ENCODE measurements around the gene PTPRM. TPM values are rescaled to one million over a fixed set of nuclear protein-coding genes. Genes with fewer than 3 reads are reported as not detected.
"Not testable (repeated sequence)": the region's sequence is repeated elsewhere in the genome, so short reads cannot be mapped to it uniquely, and the experiment has no call there.

The PTPRM gene
- total RNA-seq, 1 experiment from 2014 or later = 11.1 TPM

- no peak for TF ChIP-seq ZNF317 (CRISPR knock-in tag; IDR thresholded peaks at IDR 0.05; ENCODE audit: borderline replicate concordance, low read depth)
- no peak for TF ChIP-seq OVOL2 (CRISPR knock-in tag; IDR thresholded peaks at IDR 0.05; ENCODE audit: borderline replicate concordance)
Measured at GRCh38 chr18:8052237-8052701, 485.2 kb downstream of the PTPRM start (continued).

GRCh38 chr18:8056723-8057122 lies 489.6 kb downstream of the PTPRM start:
- no peak for TF ChIP-seq IRF2 (CRISPR knock-in tag; IDR thresholded peaks at IDR 0.05; ENCODE audit: borderline replicate concordance, low read depth)
- no peak for TF ChIP-seq CBFB (CRISPR knock-in tag; IDR thresholded peaks at IDR 0.05; ENCODE audit: low read depth)
- no peak for TF ChIP-seq SMAD3 (CRISPR knock-in tag; IDR thresholded peaks at IDR 0.05; ENCODE audit: borderline replicate concordance)
- no peak for TF ChIP-seq ZNF671 (CRISPR knock-in tag; IDR thresholded peaks at IDR 0.05)
- TF ChIP-seq ZBTB43 (CRISPR knock-in tag; IDR thresholded peaks at IDR 0.05) = no peak
- TF ChIP-seq ESRRA (CRISPR knock-in tag; IDR thresholded peaks at IDR 0.05; ENCODE audit: borderline replicate concordance) = no peak
- no peak for TF ChIP-seq RORB (CRISPR knock-in tag; IDR thresholded peaks at IDR 0.05)
- no peak for TF ChIP-seq TEAD4 (CRISPR knock-in tag; IDR thresholded peaks at IDR 0.05)
- TF ChIP-seq ZMAT4 (CRISPR knock-in tag; IDR thresholded peaks at IDR 0.05) = no peak
- TF ChIP-seq TEAD1 (CRISPR knock-in tag; IDR thresholded peaks at IDR 0.05) = no peak
- no peak for TF ChIP-seq USF1 (CRISPR knock-in tag; IDR thresholded peaks at IDR 0.05)
- TF ChIP-seq ZNF219 (CRISPR knock-in tag; IDR thresholded peaks at IDR 0.05; ENCODE audit: borderline replicate concordance) = no peak
- no peak for TF ChIP-seq FOXP4 (CRISPR knock-in tag; IDR thresholded peaks at IDR 0.05)
- TF ChIP-seq NFE2L1 (CRISPR knock-in tag; IDR thresholded peaks at IDR 0.05) = no peak
- no peak for TF ChIP-seq PREB (CRISPR knock-in tag; IDR thresholded peaks at IDR 0.05; ENCODE audit: borderline replicate concordance)
- POLR2A ChIA-PET = no interaction called here
- no peak for DNase-seq (ENCODE audit: low spot score)
- Mint-ChIP-seq H3K4me1 (peaks cover 11% of the 10 kb centered on the region), H3K27me3 (ENCODE audit: low read depth) (no peaks in the 10 kb centered on the region), H3K9me3 (no peaks in the 10 kb centered on the region), H3K36me3 (no peaks in the 10 kb centered on the region), H3K4me3 (no peak overlapping the region), H3K27ac (no peak overlapping the region)
- no peak for ATAC-seq
- CTCF ChIA-PET = no interaction called here

- H3K4me1 Mint-ChIP-seq = peaks cover 32% of the 10 kb centered on the region
- CTCF ChIA-PET; H3K9me3 Mint-ChIP-seq; ATAC-seq; H3K27me3 Mint-ChIP-seq (ENCODE audit: low read depth); POLR2A ChIA-PET; H3K36me3 Mint-ChIP-seq; DNase-seq (ENCODE audit: low spot score): not testable (repeated sequence)
- peak overlapping the region; percentile 79 for H3K4me3 Mint-ChIP-seq
- peak overlapping the region; percentile 60 for H3K27ac Mint-ChIP-seq
Measured at GRCh38 chr18:8063152-8063551, 496.0 kb downstream of the PTPRM start.
